Thyroid gland (tissue), 4 donors: ENCODE results near the gene MAD2L1.
"Not testable (repeated sequence)": the region's sequence is repeated elsewhere in the genome, so short reads cannot be mapped to it uniquely, and the experiment has no call there.

Experiments used
- POLR2A ChIP-seq, 2 donors: fragments of 450-650 bp; IDR thresholded peaks; one replicate each; pipeline ENCODE4 v1.6.1; 2017; ENCODE audit warnings: antibody characterized with exemption in 2 of 2, mild to moderate bottlenecking in 2 of 2, moderate library complexity in 1 of 2
- TF ChIP-seq, protein P1 (sequence below), 6 experiments: fragments of 200-600 bp in 3 of 6; fragments of 450-650 bp in 3 of 6; sonication (generic) in 3 of 6; IDR thresholded peaks; one replicate each; pipeline ENCODE4 v1.5.1; 2016 to 2019; ENCODE audit warnings: antibody characterized with exemption in 6 of 6, mild to moderate bottlenecking in 2 of 6, inconsistent platforms in 1 of 6, moderate library complexity in 1 of 6

- TF ChIP-seq, protein P1, sequence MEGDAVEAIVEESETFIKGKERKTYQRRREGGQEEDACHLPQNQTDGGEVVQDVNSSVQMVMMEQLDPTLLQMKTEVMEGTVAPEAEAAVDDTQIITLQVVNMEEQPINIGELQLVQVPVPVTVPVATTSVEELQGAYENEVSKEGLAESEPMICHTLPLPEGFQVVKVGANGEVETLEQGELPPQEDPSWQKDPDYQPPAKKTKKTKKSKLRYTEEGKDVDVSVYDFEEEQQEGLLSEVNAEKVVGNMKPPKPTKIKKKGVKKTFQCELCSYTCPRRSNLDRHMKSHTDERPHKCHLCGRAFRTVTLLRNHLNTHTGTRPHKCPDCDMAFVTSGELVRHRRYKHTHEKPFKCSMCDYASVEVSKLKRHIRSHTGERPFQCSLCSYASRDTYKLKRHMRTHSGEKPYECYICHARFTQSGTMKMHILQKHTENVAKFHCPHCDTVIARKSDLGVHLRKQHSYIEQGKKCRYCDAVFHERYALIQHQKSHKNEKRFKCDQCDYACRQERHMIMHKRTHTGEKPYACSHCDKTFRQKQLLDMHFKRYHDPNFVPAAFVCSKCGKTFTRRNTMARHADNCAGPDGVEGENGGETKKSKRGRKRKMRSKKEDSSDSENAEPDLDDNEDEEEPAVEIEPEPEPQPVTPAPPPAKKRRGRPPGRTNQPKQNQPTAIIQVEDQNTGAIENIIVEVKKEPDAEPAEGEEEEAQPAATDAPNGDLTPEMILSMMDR (IDR thresholded peaks at IDR 0.05), result not testable (repeated sequence)
- not testable (repeated sequence) for TF ChIP-seq POLR2A (IDR thresholded peaks at IDR 0.05)
These were observed 2.9 kb downstream of the MAD2L1 start for GRCh38 chr4:120063711-120064110.
